ENCODE measurements around the gene COL13A1. TPM values are rescaled to one million over a fixed set of nuclear protein-coding genes. Genes with fewer than 3 reads are reported as not detected.

Gene COL13A1
- total and polyA plus RNA-seq, 12 donors, result 0.54 to 7.6 (median 1.9) TPM

DNA sequence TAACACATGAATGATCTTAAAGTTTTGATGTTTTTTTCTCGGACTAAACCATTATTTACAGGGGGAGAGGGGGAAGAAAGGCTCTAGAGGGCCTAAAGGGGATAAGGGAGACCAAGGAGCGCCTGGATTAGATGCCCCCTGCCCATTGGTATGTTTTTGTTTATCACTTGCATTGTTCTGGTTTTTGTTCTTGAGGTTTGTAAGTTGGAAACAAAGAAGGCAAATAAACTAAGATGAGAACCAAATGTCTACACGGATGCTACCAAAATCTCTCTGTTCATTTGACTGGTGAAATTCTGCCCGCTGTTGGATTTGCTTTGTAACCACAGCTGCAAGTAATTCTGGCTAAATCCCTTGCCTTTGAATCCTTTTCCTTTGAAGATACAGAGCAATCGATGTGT lies 151.1 kb downstream of the COL13A1 start:
- 62 to 69% (median 65%) methylated on average over 5 of the region's 5 CpGs for WGBS, 4 donors
- Histone ChIP-seq H3K4me1 (replicated peaks in 1 of 2) (no peaks in the 10 kb centered on the region), H3K27me3 (no peaks in the 10 kb centered on the region), H3K36me3 (replicated peaks in 1 of 2) (no peaks in the 10 kb centered on the region), H3K4me3 (no peak overlapping the region), H3K27ac (no peak overlapping the region), H3K9me3 (replicated peaks in 1 of 3) (no peaks in the 10 kb centered on the region)
- no peak for DNase-seq
- intact Hi-C loops (cut with DNase I), result no loop called here
- no peak for TF ChIP-seq POLR2A (IDR thresholded peaks at IDR 0.05)
- TF ChIP-seq, protein P1, sequence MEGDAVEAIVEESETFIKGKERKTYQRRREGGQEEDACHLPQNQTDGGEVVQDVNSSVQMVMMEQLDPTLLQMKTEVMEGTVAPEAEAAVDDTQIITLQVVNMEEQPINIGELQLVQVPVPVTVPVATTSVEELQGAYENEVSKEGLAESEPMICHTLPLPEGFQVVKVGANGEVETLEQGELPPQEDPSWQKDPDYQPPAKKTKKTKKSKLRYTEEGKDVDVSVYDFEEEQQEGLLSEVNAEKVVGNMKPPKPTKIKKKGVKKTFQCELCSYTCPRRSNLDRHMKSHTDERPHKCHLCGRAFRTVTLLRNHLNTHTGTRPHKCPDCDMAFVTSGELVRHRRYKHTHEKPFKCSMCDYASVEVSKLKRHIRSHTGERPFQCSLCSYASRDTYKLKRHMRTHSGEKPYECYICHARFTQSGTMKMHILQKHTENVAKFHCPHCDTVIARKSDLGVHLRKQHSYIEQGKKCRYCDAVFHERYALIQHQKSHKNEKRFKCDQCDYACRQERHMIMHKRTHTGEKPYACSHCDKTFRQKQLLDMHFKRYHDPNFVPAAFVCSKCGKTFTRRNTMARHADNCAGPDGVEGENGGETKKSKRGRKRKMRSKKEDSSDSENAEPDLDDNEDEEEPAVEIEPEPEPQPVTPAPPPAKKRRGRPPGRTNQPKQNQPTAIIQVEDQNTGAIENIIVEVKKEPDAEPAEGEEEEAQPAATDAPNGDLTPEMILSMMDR (IDR thresholded peaks at IDR 0.05), result no peak

DNA sequence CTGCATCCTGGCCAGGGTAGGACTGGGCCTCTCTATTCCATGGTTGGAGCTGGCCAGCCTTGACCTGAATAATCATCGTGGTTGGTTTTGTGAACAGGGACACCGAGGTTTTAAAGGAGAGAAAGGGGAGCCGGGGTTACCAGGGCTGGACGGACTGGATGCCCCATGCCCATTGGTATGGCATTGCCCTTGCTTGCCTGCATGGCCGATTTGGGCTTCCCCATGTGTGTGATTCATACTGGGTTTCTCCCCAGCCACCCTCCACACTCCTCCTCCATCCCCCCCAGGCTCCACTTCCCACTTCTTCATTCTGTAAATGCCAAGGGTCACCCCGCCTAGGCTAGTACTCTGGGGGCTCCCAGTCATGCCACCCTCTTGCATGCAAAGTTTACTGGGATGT lies 152.1 kb downstream of the COL13A1 start:
- intact Hi-C loops (cut with DNase I), result no loop called here
- no peaks in the 10 kb centered on the region for H3K4me1 ChIP-seq (replicated peaks in 1 of 2)
- WGBS, 4 donors, result 58 to 82% (median 67%) methylated on average over 5 to 6 of the region's 6 CpGs
- no peak overlapping the region for H3K27ac ChIP-seq
- H3K36me3 ChIP-seq (replicated peaks in 1 of 2), result no peaks in the 10 kb centered on the region
- no peaks in the 10 kb centered on the region for H3K9me3 ChIP-seq (replicated peaks in 1 of 3)
- TF ChIP-seq, protein P1 (IDR thresholded peaks at IDR 0.05), result no peak
- no peak for TF ChIP-seq POLR2A (IDR thresholded peaks at IDR 0.05)
- no peak for DNase-seq
- no peaks in the 10 kb centered on the region for H3K27me3 ChIP-seq
- H3K4me3 ChIP-seq, result no peak overlapping the region

DNA sequence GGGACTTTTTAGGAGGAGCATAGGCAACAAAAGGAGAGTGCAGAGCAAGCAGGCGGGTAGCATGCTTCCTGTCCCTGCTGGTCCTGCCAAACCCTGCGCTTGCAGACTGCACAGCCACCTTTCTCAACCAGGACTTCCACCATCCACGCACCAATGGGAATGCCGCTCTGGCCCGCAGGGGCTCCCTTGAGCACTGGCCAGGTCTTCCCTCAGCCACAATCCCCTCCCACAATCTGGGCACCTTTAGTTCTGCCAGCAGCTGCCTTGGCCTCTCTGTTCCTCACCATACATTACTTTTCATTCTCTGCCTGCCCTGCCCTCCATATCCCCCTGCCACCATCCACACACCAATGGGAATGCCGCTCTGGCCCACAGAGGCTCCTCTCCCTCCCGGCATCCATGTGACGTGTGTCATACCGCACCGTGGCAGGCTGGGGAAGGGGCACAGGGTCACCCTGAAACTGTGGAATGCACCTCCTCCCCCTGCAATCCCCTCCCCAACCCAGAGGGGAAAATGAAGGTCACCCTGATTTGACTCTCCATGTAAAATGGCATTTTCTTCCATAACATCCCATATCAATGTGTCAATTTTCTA lies 153.6 kb downstream of the COL13A1 start:
- Histone ChIP-seq H3K27ac (no peak overlapping the region), H3K9me3 (replicated peaks in 1 of 3) (no peaks in the 10 kb centered on the region), H3K36me3 (replicated peaks in 1 of 2) (no peaks in the 10 kb centered on the region), H3K27me3 (no peaks in the 10 kb centered on the region), H3K4me3 (no peak overlapping the region), H3K4me1 (replicated peaks in 1 of 2) (no peaks in the 10 kb centered on the region)
- TF ChIP-seq, protein P1 (IDR thresholded peaks at IDR 0.05), result no peak
- TF ChIP-seq POLR2A (IDR thresholded peaks at IDR 0.05), result no peak
- no peak for DNase-seq
- 84 to 91% (median 87%) methylated on average over 10 of the region's 10 CpGs for WGBS, 4 donors
- intact Hi-C loops (cut with DNase I), result no loop called here

GRCh38 chr10:69955897-69956740 lies 154.4 kb downstream of the COL13A1 start:
- 86 to 90% (median 89%) methylated on average over 7 to 14 of the region's 14 CpGs for WGBS, 4 donors
- peak in 1 of 7 donors; percentile 6 for DNase-seq
- H3K9me3 ChIP-seq (replicated peaks in 1 of 3), result no peaks in the 10 kb centered on the region
- no peaks in the 10 kb centered on the region for H3K27me3 ChIP-seq
- no peak overlapping the region for H3K4me3 ChIP-seq
- no peaks in the 10 kb centered on the region for H3K36me3 ChIP-seq (replicated peaks in 1 of 2)
- intact Hi-C loops (cut with DNase I), result no loop called here
- H3K27ac ChIP-seq, result no peak overlapping the region
- TF ChIP-seq POLR2A (IDR thresholded peaks at IDR 0.05), result no peak
- TF ChIP-seq, protein P1 (IDR thresholded peaks at IDR 0.05), result no peak
- no peaks in the 10 kb centered on the region for H3K4me1 ChIP-seq (replicated peaks in 1 of 2)

Measured in adrenal gland (tissue), 12 donors.